Motor neuron (in vitro differentiated cells): ENCODE measurements around the gene EPHA4. TPM values are rescaled to one million over a fixed set of nuclear protein-coding genes. Genes with fewer than 3 reads are reported as not detected.

ENCODE experiments used
- ATAC-seq, 8 experiments: fragments of 200-7000 bp; cut with Tn5 transposase; replicated peaks in 6 of 8; 2 replicates each; pipeline ENCODE4 v1.8.0; 2021; ENCODE audit warnings: mild to moderate bottlenecking in 8 of 8, moderate library complexity in 8 of 8
- H3K27ac ChIP-seq, 2 donors: fragments of 250-450 bp; sonication (Bioruptor Pico); 2 replicates each; pipeline ENCODE4 v1.9.0; 2021; ENCODE audit warnings: antibody characterized with exemption in 2 of 2, mild to moderate bottlenecking in 2 of 2, moderate library complexity in 1 of 2
- H3K4me1 ChIP-seq, 2 donors: fragments of 250-450 bp; sonication (Bioruptor Pico); replicated peaks in 1 of 2; 2 replicates each; pipeline ENCODE4 v1.6.1; 2021; ENCODE audit warnings: antibody characterized with exemption in 2 of 2, mild to moderate bottlenecking in 2 of 2, moderate library complexity in 1 of 2
- H3K4me3 ChIP-seq, 5 donors: fragments of 250-450 bp; sonication (Bioruptor Pico); 2 replicates each; pipeline ENCODE4 v1.9.0; 2021; ENCODE audit warnings: antibody characterized with exemption in 5 of 5, mild to moderate bottlenecking in 5 of 5, moderate library complexity in 4 of 5
- WGBS, 10 experiments: fragments of 450-650 bp; shearing (Covaris generic); methylation state at CpG; one replicate each; pipeline ENCODE4 v1.0.0; 2022; 5-methylcytosine and 5-hydroxymethylcytosine counted together
- in situ Hi-C, 9 experiments: fragments of 400-800 bp; cut with MboI; loops; one replicate each; pipeline ENCODE4 v1.15.0; 2021; ENCODE audit warnings: low sequenced_read_pairs in 9 of 9, low pct_unique_long_range_greater_than_20kb in 2 of 9; ENCODE audit not compliant: unreplicated experiment in 9 of 9
- total RNA-seq, 8 experiments: library from RNA; unstranded; fragments of 300-600 nt; gene quantifications; 2 replicates each; pipeline versions ENCODE4 v1.2.3 to v1.2.4, GENCODE V29; 2022

EPHA4 gene
- total RNA-seq, 8 experiments from 2014 or later = 14.0 to 39.8 (median 18.8) TPM

DNA sequence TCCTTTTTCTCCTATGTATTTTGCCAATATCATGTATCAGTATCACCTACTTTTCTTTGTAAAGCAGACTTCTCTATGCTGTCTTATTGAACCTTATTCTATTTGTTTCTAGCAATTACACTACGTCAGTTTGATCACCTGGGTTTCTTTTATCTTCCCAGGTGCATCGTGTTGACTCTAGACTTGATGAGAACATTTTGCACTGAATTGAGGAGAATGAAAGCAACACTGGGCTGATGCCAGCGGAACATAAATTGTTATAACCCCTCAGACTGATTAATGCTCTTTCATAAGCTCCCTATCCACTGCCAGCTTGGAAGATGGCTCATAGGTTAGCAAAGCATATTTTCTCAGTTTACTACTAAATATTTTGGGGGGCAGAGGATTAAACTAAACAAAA lies 140.6 kb downstream of the EPHA4 start:
- Histone ChIP-seq H3K4me3 (no peak overlapping the region), H3K27ac (no peak overlapping the region), H3K4me1 (peaks cover 3 to 35% of the 10 kb centered on the region in 2 donors)
- 68 to 100% (median 93%) methylated on average over 1 to 3 of the region's 3 CpGs; no CpG with 5 or more reads in 1 of the 10 experiments for WGBS, 10 experiments
- in situ Hi-C loops = no loop called here
- no peak for ATAC-seq

GRCh38 chr2:221429741-221430491 lies 142.2 kb downstream of the EPHA4 start:
- no peak overlapping the region for H3K4me3 ChIP-seq
- H3K27ac ChIP-seq = no peak overlapping the region
- in situ Hi-C loops = no loop called here
- ATAC-seq = peak in 1 of 8 experiments; percentile 52
- peaks cover 3 to 20% of the 10 kb centered on the region in 2 donors for H3K4me1 ChIP-seq
- WGBS, 10 experiments = 71 to 100% (median 91%) methylated on average over 1 to 6 of the region's 7 CpGs; no CpG with 5 or more reads in 1 of the 10 experiments

GRCh38 chr2:221428896-221429295 lies 143.2 kb downstream of the EPHA4 start:
- H3K4me1 ChIP-seq = peaks cover 3 to 10% of the 10 kb centered on the region in 2 donors
- 58 to 100% (median 100%) methylated on average over 1 to 2 of the region's 2 CpGs; no CpG with 5 or more reads in 1 of the 10 experiments for WGBS, 10 experiments
- no peak overlapping the region for H3K4me3 ChIP-seq
- no peak for ATAC-seq
- no peak overlapping the region for H3K27ac ChIP-seq
- in situ Hi-C loops = no loop called here

GRCh38 chr2:221426929-221427328 lies 145.2 kb downstream of the EPHA4 start:
- peaks cover 9 to 13% of the 10 kb centered on the region in 2 donors for H3K4me1 ChIP-seq
- ATAC-seq = peak in 3 of 8 experiments; percentile 39 to 83 (median 44)
- H3K4me3 ChIP-seq = no peak overlapping the region
- WGBS, 10 experiments = 18 to 83% (median 77%) methylated on average over 1 to 6 of the region's 6 CpGs
- in situ Hi-C loops = no loop called here
- no peak overlapping the region for H3K27ac ChIP-seq

GRCh38 chr2:221425891-221426290 lies 146.2 kb downstream of the EPHA4 start:
- in situ Hi-C loops = no loop called here
- no peak for ATAC-seq
- Histone ChIP-seq H3K4me1 (peaks cover 6 to 13% of the 10 kb centered on the region in 2 donors), H3K4me3 (no peak overlapping the region), H3K27ac (no peak overlapping the region)
- 90 to 100% (median 97%) methylated on average over 5 to 6 of the region's 8 CpGs; no CpG with 5 or more reads in 3 of the 10 experiments for WGBS, 10 experiments

DNA sequence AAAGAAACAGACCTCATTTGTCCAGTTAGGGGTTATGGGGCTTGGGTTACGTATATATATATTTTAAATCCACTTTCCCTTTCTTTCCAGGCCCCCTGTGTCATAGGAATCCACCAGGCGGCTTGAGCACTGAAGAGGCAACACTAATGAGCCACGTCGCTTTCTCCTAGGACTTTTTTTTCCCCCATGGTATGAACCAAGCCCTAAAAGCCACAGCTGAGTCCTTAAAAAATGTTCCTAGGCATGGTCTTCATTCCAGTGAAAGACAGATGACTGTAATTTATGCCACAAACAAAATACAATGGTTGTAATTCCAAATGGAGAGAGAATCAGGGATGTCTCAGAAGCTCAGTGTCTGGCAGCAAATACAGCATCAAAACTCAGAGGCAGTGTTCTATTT lies 146.8 kb downstream of the EPHA4 start:
- Histone ChIP-seq H3K4me3 (no peak overlapping the region), H3K27ac (no peak overlapping the region), H3K4me1 (peaks cover 6 to 13% of the 10 kb centered on the region in 2 donors)
- ATAC-seq = no peak
- in situ Hi-C loops = no loop called here
- 83 to 100% (median 95%) methylated on average over 1 to 4 of the region's 4 CpGs; no CpG with 5 or more reads in 1 of the 10 experiments for WGBS, 10 experiments

DNA sequence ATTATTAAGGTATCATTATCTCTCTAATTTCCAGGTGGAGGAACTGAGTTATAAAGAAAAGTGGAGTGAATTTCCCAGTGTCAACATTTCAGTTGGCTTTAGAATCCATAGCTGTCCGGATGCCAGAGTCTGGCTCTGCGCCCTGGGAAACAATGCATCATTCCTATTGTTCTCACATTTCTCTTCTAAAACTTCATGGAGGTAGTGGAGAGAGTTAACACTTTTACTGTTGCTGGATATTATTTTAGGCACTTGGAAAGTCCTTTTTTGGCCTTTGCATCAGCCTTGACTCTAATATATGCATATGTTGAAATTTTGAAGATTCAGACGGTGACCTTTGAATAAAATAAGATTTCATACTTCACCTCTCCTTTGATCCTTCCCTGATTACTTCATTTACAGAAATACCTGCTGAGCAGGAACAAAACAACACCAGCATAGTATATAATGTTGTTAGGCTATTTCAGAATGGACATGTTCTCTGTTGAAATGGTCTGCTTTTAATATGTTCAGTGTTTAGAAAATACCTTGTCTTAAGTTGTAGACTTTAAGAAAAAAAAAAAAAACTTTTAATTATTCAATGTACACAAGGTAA lies 148.8 kb downstream of the EPHA4 start:
- peak in 1 of 8 experiments; percentile 8 for ATAC-seq
- no peak overlapping the region for H3K4me3 ChIP-seq
- in situ Hi-C loops = no loop called here
- H3K27ac ChIP-seq = no peak overlapping the region
- H3K4me1 ChIP-seq = peaks cover 6 to 13% of the 10 kb centered on the region in 2 donors
- 58 to 100% (median 91%) methylated on average over 1 to 3 of the region's 3 CpGs; no CpG with 5 or more reads in 2 of the 10 experiments for WGBS, 10 experiments

- Histone ChIP-seq H3K4me1 (peaks cover 6 to 13% of the 10 kb centered on the region in 2 donors), H3K27ac (no peak overlapping the region), H3K4me3 (no peak overlapping the region)
- in situ Hi-C loops = no loop called here
- 38 to 100% (median 57%) methylated on average over 1 to 4 of the region's 4 CpGs; no CpG with 5 or more reads in 1 of the 10 experiments for WGBS, 10 experiments
- peak in 4 of 8 experiments; percentile 36 to 65 (median 46) for ATAC-seq
These were observed 149.4 kb downstream of the EPHA4 start for GRCh38 chr2:221422516-221423209.

GRCh38 chr2:221420245-221420644 lies 151.9 kb downstream of the EPHA4 start:
- ATAC-seq = no peak
- no peak overlapping the region for H3K27ac ChIP-seq
- in situ Hi-C loops = no loop called here
- peaks cover 6 to 10% of the 10 kb centered on the region in 2 donors for H3K4me1 ChIP-seq
- 11 to 100% (median 92%) methylated on average over 1 to 7 of the region's 7 CpGs for WGBS, 10 experiments
- no peak overlapping the region for H3K4me3 ChIP-seq

DNA sequence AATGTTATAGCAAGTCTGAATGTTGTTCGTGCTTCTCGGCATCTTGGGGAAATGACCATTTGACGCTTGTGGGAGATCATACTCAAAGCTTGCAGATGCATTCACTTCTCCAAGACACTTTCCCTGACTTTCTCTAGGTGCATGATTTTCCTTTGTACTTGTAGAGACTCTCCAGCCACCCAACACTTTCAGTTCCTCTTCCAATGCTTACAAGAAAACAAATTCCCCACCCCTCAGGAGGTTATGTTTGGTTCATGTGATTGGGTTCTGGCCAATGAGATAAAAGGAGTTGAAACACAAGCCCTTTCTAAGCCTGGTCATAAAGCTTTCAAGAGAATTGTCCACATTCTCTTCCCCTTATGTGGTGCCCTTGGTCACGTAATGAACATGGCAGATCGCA lies 156.3 kb downstream of the EPHA4 start:
- Histone ChIP-seq H3K4me3 (no peak overlapping the region), H3K27ac (no peak overlapping the region), H3K4me1 (peaks cover 0 to 5% of the 10 kb centered on the region in 2 donors)
- in situ Hi-C loops = no loop called here
- ATAC-seq = peak in 1 of 8 experiments; percentile 27
- WGBS, 10 experiments = 81 to 100% (median 97%) methylated on average over 2 to 5 of the region's 5 CpGs; no CpG with 5 or more reads in 1 of the 10 experiments

- Histone ChIP-seq H3K4me3 (no peak overlapping the region), H3K4me1 (peaks cover 0 to 5% of the 10 kb centered on the region in 2 donors), H3K27ac (no peak overlapping the region)
- 29 to 100% (median 89%) methylated on average over 1 of the region's 1 CpG; no CpG with 5 or more reads in 3 of the 10 experiments for WGBS, 10 experiments
- peak in 3 of 8 experiments; percentile 12 to 69 (median 35) for ATAC-seq
- in situ Hi-C loops = no loop called here
These were observed 159.1 kb downstream of the EPHA4 start for GRCh38 chr2:221412978-221413377.

DNA sequence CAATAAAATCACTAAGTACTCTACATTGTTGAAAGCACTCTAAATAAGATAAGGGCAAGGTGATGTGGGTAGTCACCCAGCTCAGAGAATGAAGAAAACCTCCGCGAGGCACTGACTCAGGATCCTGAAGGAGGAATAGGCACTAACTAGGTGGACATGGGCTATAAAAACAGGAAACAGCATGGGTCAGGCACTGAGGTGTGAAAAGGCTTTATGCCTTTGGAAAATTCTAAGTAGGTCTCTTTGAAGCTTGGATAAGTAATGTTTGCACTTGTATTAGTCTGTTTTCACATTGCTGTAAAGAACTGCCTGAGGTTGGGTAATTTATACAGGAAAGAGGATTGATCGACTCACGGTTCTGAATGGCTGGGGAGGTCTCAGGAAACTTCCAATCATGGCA lies 161.6 kb downstream of the EPHA4 start:
- peaks cover 0 to 5% of the 10 kb centered on the region in 2 donors for H3K4me1 ChIP-seq
- WGBS, 10 experiments = 79 to 100% (median 98%) methylated on average over 1 to 4 of the region's 4 CpGs; no CpG with 5 or more reads in 2 of the 10 experiments
- in situ Hi-C loops = no loop called here
- ATAC-seq = no peak
- no peak overlapping the region for H3K4me3 ChIP-seq
- no peak overlapping the region for H3K27ac ChIP-seq

DNA sequence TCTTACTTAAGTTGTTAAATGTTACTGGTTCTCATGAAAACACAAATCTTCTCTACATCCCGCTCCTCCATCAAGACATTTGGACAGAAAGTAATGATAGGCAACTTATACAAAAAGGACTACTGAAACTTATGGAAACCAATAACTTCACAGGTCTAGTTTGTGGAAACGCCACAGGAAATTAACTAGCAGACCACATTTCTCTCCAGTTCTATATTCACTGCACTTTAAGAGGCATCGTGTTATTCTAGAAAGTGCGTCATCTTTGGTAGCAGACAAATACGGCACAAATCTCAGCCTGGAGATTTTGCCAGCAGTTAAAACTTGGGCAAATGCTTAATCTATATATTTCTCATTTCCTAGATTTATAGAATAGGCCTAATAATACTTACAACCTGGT lies 164.3 kb downstream of the EPHA4 start:
- WGBS, 10 experiments = 58 to 100% (median 95%) methylated on average over 1 to 5 of the region's 5 CpGs
- H3K4me3 ChIP-seq = no peak overlapping the region
- no peak overlapping the region for H3K27ac ChIP-seq
- no peak for ATAC-seq
- in situ Hi-C loops = no loop called here
- no peaks in the 10 kb centered on the region for H3K4me1 ChIP-seq
